CD14-positive monocyte (primary cell): ENCODE results near the gene GPR17. TPM values are rescaled to one million over a fixed set of nuclear protein-coding genes. Genes with fewer than 3 reads are reported as not detected.

Experiments
- DNase-seq, 3 donors: peaks; one replicate each; pipeline ENCODE4 v3.0.0-alpha.2; 2011 to 2022
- H2AFZ ChIP-seq: 2 replicates; pipeline ENCODE4 v1.6.0; 2012; ENCODE audit warnings: mild to moderate bottlenecking, low read depth, low read length, inconsistent platforms; ENCODE audit not compliant: insufficient read depth, poor library complexity, severe bottlenecking
- H3K27ac ChIP-seq, 2 donors: 1 replicate in 1 of 2; 2 replicates in 1 of 2; pipeline ENCODE4 v1.5.1; 2012 to 2013; ENCODE audit warnings: low read length in 2 of 2, control low read depth in 1 of 2, inconsistent platforms in 1 of 2, low read depth in 1 of 2, mild to moderate bottlenecking in 1 of 2
- H3K27me3 ChIP-seq, 2 donors: one replicate each; pipeline versions ENCODE4 v1.6.0 to v1.6.1; 2011 to 2013; ENCODE audit warnings: low read length in 2 of 2; ENCODE audit not compliant: control insufficient read depth in 2 of 2, insufficient read depth in 2 of 2
- H3K36me3 ChIP-seq, 2 donors: replicated peaks in 1 of 2; 1 replicate in 1 of 2; 2 replicates in 1 of 2; pipeline versions ENCODE4 v1.5.1 to v1.6.1; 2012 to 2013; ENCODE audit warnings: low read length in 2 of 2, control low read depth in 1 of 2, inconsistent platforms in 1 of 2, mild to moderate bottlenecking in 1 of 2; ENCODE audit not compliant: insufficient read depth in 2 of 2, control insufficient read depth in 1 of 2
- H3K4me1 ChIP-seq, 2 donors: 1 replicate in 1 of 2; 2 replicates in 1 of 2; pipeline versions ENCODE4 v1.5.1 to v1.6.1; 2012 to 2013; ENCODE audit warnings: low read length in 2 of 2, control low read depth in 1 of 2, inconsistent platforms in 1 of 2, mild to moderate bottlenecking in 1 of 2, moderate library complexity in 1 of 2; ENCODE audit not compliant: insufficient read depth in 2 of 2, control insufficient read depth in 1 of 2
- H3K4me2 ChIP-seq: replicated peaks from 2 replicates; pipeline ENCODE3; 2012; ENCODE audit warnings: low read length, moderate library complexity, mild to moderate bottlenecking; ENCODE audit not compliant: poor library complexity, severe bottlenecking; ENCODE audit errors: extremely low read depth
- H3K4me3 ChIP-seq, 3 experiments: fragments of 200-600 bp in 1 of 3; sonication (generic) in 1 of 3; replicated peaks in 1 of 3; 1 replicate in 2 of 3; 2 replicates in 1 of 3; pipeline ENCODE4 v1.5.1; 2011 to 2013; ENCODE audit warnings: low read length in 3 of 3, mild to moderate bottlenecking in 3 of 3, control low read depth in 2 of 3, low read depth in 2 of 3, inconsistent platforms in 1 of 3, moderate library complexity in 1 of 3
- H3K79me2 ChIP-seq: 2 replicates; pipeline ENCODE4 v1.6.0; 2012; ENCODE audit warnings: mild to moderate bottlenecking, control low read depth, inconsistent platforms, low read length, moderate library complexity; ENCODE audit not compliant: insufficient read depth
- H3K9ac ChIP-seq: 2 replicates; pipeline ENCODE4 v1.6.0; 2017; ENCODE audit warnings: low read length, mild to moderate bottlenecking; ENCODE audit not compliant: insufficient read depth, poor library complexity, severe bottlenecking
- H3K9me3 ChIP-seq, 2 donors: replicated peaks in 1 of 2; 1 replicate in 1 of 2; 2 replicates in 1 of 2; pipeline versions ENCODE4 v1.5.1 to v1.6.1; 2012 to 2013; ENCODE audit warnings: low read length in 2 of 2, control low read depth in 1 of 2; ENCODE audit not compliant: control insufficient read depth in 1 of 2, insufficient read depth in 1 of 2
- H4K20me1 ChIP-seq: 2 replicates; pipeline ENCODE4 v1.6.0; 2012; ENCODE audit warnings: mild to moderate bottlenecking, low read length, control low read depth, moderate library complexity; ENCODE audit not compliant: insufficient read depth
- H3K27ac Mint-ChIP-seq, 7 donors: one replicate each; pipeline ENCODE4 v1.8.0; 2020; ENCODE audit warnings: mild to moderate bottlenecking in 7 of 7, mixed read lengths in 7 of 7, moderate library complexity in 6 of 7, inconsistent platforms in 2 of 7
- H3K27me3 Mint-ChIP-seq, 3 donors: one replicate each; pipeline ENCODE4 v1.8.0; 2021 to 2022; ENCODE audit warnings: low read depth in 3 of 3, mild to moderate bottlenecking in 3 of 3, mixed read lengths in 3 of 3, moderate library complexity in 3 of 3, inconsistent platforms in 1 of 3
- H3K36me3 Mint-ChIP-seq, 2 donors: one replicate each; pipeline ENCODE4 v1.8.0; 2020; ENCODE audit warnings: mixed read lengths in 2 of 2, inconsistent platforms in 1 of 2, mild to moderate bottlenecking in 1 of 2
- H3K4me1 Mint-ChIP-seq: one replicate; pipeline ENCODE4 v1.8.0; 2020; ENCODE audit warnings: mild to moderate bottlenecking, mixed read lengths
- H3K4me3 Mint-ChIP-seq, 2 donors: one replicate each; pipeline ENCODE4 v1.8.0; 2020; ENCODE audit warnings: mild to moderate bottlenecking in 2 of 2, mixed read lengths in 2 of 2, moderate library complexity in 1 of 2
- H3K9me3 Mint-ChIP-seq, 7 donors: one replicate each; pipeline ENCODE4 v1.8.0; 2020 to 2022; ENCODE audit warnings: mixed read lengths in 7 of 7, mild to moderate bottlenecking in 6 of 7, moderate library complexity in 6 of 7, inconsistent platforms in 2 of 7
- CTCF ChIP-seq: fragments of 200-600 bp; IDR thresholded peaks from one replicate; pipeline ENCODE4 v1.8.0; 2022; ENCODE audit warnings: antibody characterized with exemption, mild to moderate bottlenecking
- WGBS: methylation state at CpG from one replicate; pipeline ENCODE4 v1.1.5; 2013; ENCODE audit warnings: missing lambda C conversion rate; ENCODE audit not compliant: insufficient coverage; 5-methylcytosine and 5-hydroxymethylcytosine counted together
- intact Hi-C, 2 donors: fragments of 100-400 bp; cut with micrococcal nuclease; formaldehyde crosslinking; loops; one replicate each; pipeline versions ENCODE4 v1.15.0 to v1.15.1; 2023
- polyA plus RNA-seq, 3 donors: library from polyadenylated mRNA; depleted of rRNA in 1 of 3; unstranded in 2 of 3; stranded (reverse) in 1 of 3; fragments of 300-500 nt in 2 of 3; fragments of >200 nt in 1 of 3; fragmentation: Illumina TruSeq in 2 of 3; gene quantifications; 1 replicate in 2 of 3; 2 replicates in 1 of 3; pipeline ENCODE4 v1.2.3, GENCODE V29; 2012 to 2021

The GPR17 gene
- polyA plus RNA-seq, 3 donors = 0.07 TPM; not detected in 2

GRCh38 chr2:127647242-127648190 lies 1.6 kb downstream of the GPR17 start:
- H3K27me3 Mint-ChIP-seq = peaks cover 0 to 9% (median 7%) of the 10 kb centered on the region in 3 donors
- Histone ChIP-seq H3K9ac (peak overlapping the region; percentile 45), H4K20me1 (no peaks in the 10 kb centered on the region), H3K36me3 (no peaks in the 10 kb centered on the region), H3K9me3 (no peaks in the 10 kb centered on the region), H3K27ac (no peak overlapping the region), H3K27me3 (no peaks in the 10 kb centered on the region), H3K4me2 (no peak overlapping the region), H3K4me1 (peaks cover 17 to 23% of the 10 kb centered on the region in 2 donors), H2AFZ (peak overlapping the region; percentile 77), H3K4me3 (no peak overlapping the region), H3K79me2 (no peaks in the 10 kb centered on the region)
- TF ChIP-seq CTCF = no peak
- peak in 1 of 3 donors; percentile 23 for DNase-seq
- no peaks in the 10 kb centered on the region for H3K36me3 Mint-ChIP-seq
- WGBS = 83% methylated on average over 16 of the region's 16 CpGs
- intact Hi-C loops = loop anchor here (2.0 kb wide), 1 partner anchor 57 kb away; no protein-coding TSS in a partner anchor
- H3K4me3 Mint-ChIP-seq = peak overlapping the region in 1 of 2 donors; percentile 55
- H3K9me3 Mint-ChIP-seq = no peaks in the 10 kb centered on the region
- peaks cover 28% of the 10 kb centered on the region for H3K4me1 Mint-ChIP-seq
- H3K27ac Mint-ChIP-seq = peak overlapping the region in 1 of 7 donors; percentile 50

GRCh38 chr2:127648321-127648720 lies 2.4 kb downstream of the GPR17 start:
- H3K4me3 Mint-ChIP-seq = no peak overlapping the region
- no peak for TF ChIP-seq CTCF
- H3K4me1 ChIP-seq = peaks cover 17 to 23% of the 10 kb centered on the region in 2 donors

More at GRCh38 chr2:127648321-127648720, 2.4 kb downstream of the GPR17 start:
- 100% methylated on average over 4 of the region's 6 CpGs for WGBS
- no peak overlapping the region for H3K27ac Mint-ChIP-seq
- Histone ChIP-seq H3K27ac (no peak overlapping the region), H3K27me3 (no peaks in the 10 kb centered on the region), H3K9me3 (no peaks in the 10 kb centered on the region), H4K20me1 (no peaks in the 10 kb centered on the region), H3K9ac (no peak overlapping the region), H3K4me2 (no peak overlapping the region), H3K36me3 (no peaks in the 10 kb centered on the region), H3K79me2 (no peaks in the 10 kb centered on the region), H3K4me3 (no peak overlapping the region), H2AFZ (no peak overlapping the region)
- peaks cover 29% of the 10 kb centered on the region for H3K4me1 Mint-ChIP-seq
- peaks cover 0 to 9% (median 7%) of the 10 kb centered on the region in 3 donors for H3K27me3 Mint-ChIP-seq
- DNase-seq = no peak
- no peaks in the 10 kb centered on the region for H3K9me3 Mint-ChIP-seq
- H3K36me3 Mint-ChIP-seq = no peaks in the 10 kb centered on the region
- intact Hi-C loops = loop anchor here (2.0 kb wide), 1 partner anchor 58 kb away; no protein-coding TSS in a partner anchor
